Breast epithelium (tissue), 4 donors: ENCODE data around the gene CNTNAP2. TPM values are rescaled to one million over a fixed set of nuclear protein-coding genes. Genes with fewer than 3 reads are reported as not detected.

ENCODE experiments used
- DNase-seq, 2 donors: peaks; one replicate each; pipeline ENCODE4 v3.0.0-alpha.2; 2019; ENCODE audit warnings: low spot score in 2 of 2
- H3K27ac ChIP-seq, 2 donors: fragments of 200-600 bp; sonication (generic) in 1 of 2; one replicate each; pipeline ENCODE4 v1.5.1; 2016 to 2019; ENCODE audit warnings: mild to moderate bottlenecking in 1 of 2
- H3K27me3 ChIP-seq, 2 donors: fragments of 200-600 bp; sonication (generic) in 1 of 2; one replicate each; pipeline versions ENCODE4 v1.5.1 to v1.6.0; 2017 to 2019; ENCODE audit warnings: control low read depth in 1 of 2, mild to moderate bottlenecking in 1 of 2
- H3K36me3 ChIP-seq: fragments of 200-600 bp; one replicate; pipeline ENCODE4 v1.5.1; 2019
- H3K4me1 ChIP-seq, 2 donors: fragments of 200-600 bp; sonication (generic); one replicate each; pipeline ENCODE4 v1.5.1; 2016 to 2019; ENCODE audit warnings: control low read depth in 1 of 2
- H3K4me3 ChIP-seq, 3 donors: fragments of 200-600 bp; sonication (generic); 1 replicate in 2 of 3; 2 replicates in 1 of 3; pipeline ENCODE4 v1.5.1; 2016 to 2019; ENCODE audit warnings: mild to moderate bottlenecking in 3 of 3, moderate library complexity in 2 of 3
- H3K9me3 ChIP-seq, 2 donors: fragments of 200-600 bp; sonication (generic) in 1 of 2; one replicate each; pipeline ENCODE4 v1.5.1; 2016 to 2019; ENCODE audit warnings: control low read depth in 1 of 2
- POLR2A ChIP-seq: fragments of 450-650 bp; IDR thresholded peaks from one replicate; pipeline ENCODE4 v1.6.1; 2016; ENCODE audit warnings: antibody characterized with exemption, mild to moderate bottlenecking, moderate library complexity
- POLR2AphosphoS5 ChIP-seq, 3 donors: sonication (generic); formaldehyde crosslinking; IDR thresholded peaks; one replicate each; pipeline ENCODE4 v1.6.1; 2017; ENCODE audit warnings: antibody characterized with exemption in 3 of 3
- intact Hi-C: fragments of 100-400 bp; cut with DNase I; formaldehyde crosslinking; loops from one replicate; pipeline ENCODE4 v1.15.1; 2023; ENCODE audit warnings: low total_unique reads
- total RNA-seq, 3 donors: library from RNA; depleted of rRNA; stranded (reverse); fragments of >200 nt; gene quantifications; one replicate each; pipeline ENCODE4 v1.1.0, GENCODE V29; 2016
- TF ChIP-seq, protein P1 (sequence below), 3 donors: fragments of 450-650 bp; IDR thresholded peaks; one replicate each; pipeline ENCODE4 v1.5.1; 2016 to 2017; ENCODE audit warnings: antibody characterized with exemption in 3 of 3, mild to moderate bottlenecking in 3 of 3, moderate library complexity in 3 of 3

Gene CNTNAP2
- total RNA-seq, 3 donors from 2014 or later = 0.29 to 0.66 TPM; not detected in 1

DNA sequence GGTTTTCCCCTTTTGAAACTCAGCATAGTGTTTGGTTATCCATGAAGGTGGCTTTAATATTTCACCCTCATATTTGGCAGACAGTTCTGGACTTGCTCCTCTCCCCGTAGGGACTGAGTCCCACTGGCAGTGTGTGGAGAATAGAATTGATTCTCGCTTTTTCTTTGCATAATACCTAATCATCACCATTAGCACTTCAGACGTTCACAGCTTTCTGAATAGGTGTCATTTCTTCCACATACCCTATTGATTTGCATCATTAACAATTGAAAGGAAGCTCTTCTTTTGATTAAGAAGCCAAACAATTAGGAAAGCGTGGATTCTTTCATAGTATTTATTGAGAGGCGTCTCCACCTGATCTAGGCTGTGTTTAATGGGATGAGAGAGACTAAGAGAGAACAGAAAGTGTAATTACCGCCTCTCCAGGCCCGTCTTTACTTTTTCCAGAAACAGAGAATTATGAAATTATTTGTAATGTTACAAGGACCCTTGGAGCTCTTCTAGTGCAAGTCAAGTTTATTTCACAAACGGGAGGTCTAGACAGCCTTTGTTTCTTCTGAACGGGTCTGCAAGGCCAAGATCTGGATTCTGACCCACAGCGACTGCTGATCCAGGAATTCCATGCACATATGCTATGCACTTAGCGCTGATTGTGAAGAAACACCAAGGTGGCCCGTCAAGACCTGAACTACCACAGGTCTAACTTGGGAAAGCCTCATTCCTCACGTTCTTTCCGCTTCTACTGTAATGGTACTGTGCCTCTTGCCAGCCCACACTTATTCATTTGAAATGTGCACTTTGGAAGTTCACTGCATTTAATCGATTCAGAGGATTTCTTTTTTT lies 2224.1 kb downstream of the CNTNAP2 start:
- no peak overlapping the region for H3K4me3 ChIP-seq
- no peak for DNase-seq
- TF ChIP-seq POLR2A (no peak), POLR2AphosphoS5 (IDR thresholded peaks at IDR 0.05) (no peak)
- TF ChIP-seq, protein P1, sequence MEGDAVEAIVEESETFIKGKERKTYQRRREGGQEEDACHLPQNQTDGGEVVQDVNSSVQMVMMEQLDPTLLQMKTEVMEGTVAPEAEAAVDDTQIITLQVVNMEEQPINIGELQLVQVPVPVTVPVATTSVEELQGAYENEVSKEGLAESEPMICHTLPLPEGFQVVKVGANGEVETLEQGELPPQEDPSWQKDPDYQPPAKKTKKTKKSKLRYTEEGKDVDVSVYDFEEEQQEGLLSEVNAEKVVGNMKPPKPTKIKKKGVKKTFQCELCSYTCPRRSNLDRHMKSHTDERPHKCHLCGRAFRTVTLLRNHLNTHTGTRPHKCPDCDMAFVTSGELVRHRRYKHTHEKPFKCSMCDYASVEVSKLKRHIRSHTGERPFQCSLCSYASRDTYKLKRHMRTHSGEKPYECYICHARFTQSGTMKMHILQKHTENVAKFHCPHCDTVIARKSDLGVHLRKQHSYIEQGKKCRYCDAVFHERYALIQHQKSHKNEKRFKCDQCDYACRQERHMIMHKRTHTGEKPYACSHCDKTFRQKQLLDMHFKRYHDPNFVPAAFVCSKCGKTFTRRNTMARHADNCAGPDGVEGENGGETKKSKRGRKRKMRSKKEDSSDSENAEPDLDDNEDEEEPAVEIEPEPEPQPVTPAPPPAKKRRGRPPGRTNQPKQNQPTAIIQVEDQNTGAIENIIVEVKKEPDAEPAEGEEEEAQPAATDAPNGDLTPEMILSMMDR (IDR thresholded peaks at IDR 0.05) = no peak
- intact Hi-C loops = loop anchor here (10.0 kb wide), 1 partner anchor 1846 kb away; no protein-coding TSS in a partner anchor
- no peaks in the 10 kb centered on the region for H3K36me3 ChIP-seq
- H3K27me3 ChIP-seq = peaks cover 2 to 30% of the 10 kb centered on the region in 2 donors
- no peak overlapping the region for H3K27ac ChIP-seq
- peaks cover 0 to 3% of the 10 kb centered on the region in 2 donors for H3K4me1 ChIP-seq
- H3K9me3 ChIP-seq = no peaks in the 10 kb centered on the region

DNA sequence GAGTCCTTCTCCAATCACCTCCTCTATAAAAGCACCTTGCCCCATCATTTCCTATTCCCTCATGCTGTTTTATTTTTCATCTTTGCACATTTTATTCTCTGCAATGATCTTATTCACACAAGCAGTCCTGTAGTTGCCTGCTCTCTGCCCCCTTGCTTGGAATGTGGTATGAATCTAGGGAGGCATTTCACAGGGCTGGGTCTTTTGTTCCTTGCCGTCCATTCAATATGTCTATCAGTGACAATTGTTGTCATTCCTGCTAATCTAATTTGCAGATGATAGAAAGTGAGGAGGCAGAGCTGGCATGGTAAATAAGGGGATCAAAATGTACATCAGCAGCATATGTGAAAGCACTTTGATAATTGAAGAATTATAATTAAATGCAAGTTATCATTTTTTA lies 2227.8 kb downstream of the CNTNAP2 start:
- no peak overlapping the region for H3K27ac ChIP-seq
- DNase-seq = no peak
- H3K36me3 ChIP-seq = no peaks in the 10 kb centered on the region
- intact Hi-C loops = loop anchor here (10.0 kb wide), 1 partner anchor 1850 kb away; no protein-coding TSS in a partner anchor
- no peak overlapping the region for H3K4me3 ChIP-seq
- H3K9me3 ChIP-seq = no peaks in the 10 kb centered on the region
- H3K4me1 ChIP-seq = no peaks in the 10 kb centered on the region
- H3K27me3 ChIP-seq = peaks cover 2 to 3% of the 10 kb centered on the region in 2 donors
- TF ChIP-seq, protein P1 (IDR thresholded peaks at IDR 0.05) = no peak
- no peak for TF ChIP-seq POLR2AphosphoS5 (IDR thresholded peaks at IDR 0.05)

DNA sequence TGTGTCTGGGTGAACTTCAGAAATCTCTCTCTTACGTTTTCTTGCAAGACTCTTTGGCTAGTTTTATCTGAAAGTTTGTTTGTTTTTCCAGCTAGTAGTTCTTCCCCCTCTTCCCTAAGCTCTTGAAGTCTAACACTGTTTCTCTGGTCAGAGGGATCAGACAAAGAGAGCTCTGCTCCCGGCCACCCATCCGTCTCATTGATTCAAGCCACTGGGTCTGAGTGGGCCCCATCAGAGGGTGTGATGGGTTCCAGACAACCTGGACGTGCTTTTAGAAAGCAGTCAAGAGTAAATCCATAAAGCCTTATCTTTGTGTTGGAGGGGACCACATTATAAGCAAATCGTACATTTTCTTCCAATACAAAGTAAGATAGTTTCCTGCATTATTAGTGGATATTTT lies 2231.4 kb downstream of the CNTNAP2 start:
- DNase-seq = no peak
- Histone ChIP-seq H3K36me3 (no peaks in the 10 kb centered on the region), H3K4me3 (no peak overlapping the region), H3K27me3 (no peaks in the 10 kb centered on the region), H3K4me1 (no peaks in the 10 kb centered on the region), H3K9me3 (no peaks in the 10 kb centered on the region), H3K27ac (no peak overlapping the region)
- no peak for TF ChIP-seq POLR2A
- TF ChIP-seq POLR2AphosphoS5 (IDR thresholded peaks at IDR 0.05) = no peak
- TF ChIP-seq, protein P1 (IDR thresholded peaks at IDR 0.05) = no peak
- intact Hi-C loops = loop anchor here (10.0 kb wide), 1 partner anchor 1853 kb away; no protein-coding TSS in a partner anchor

DNA sequence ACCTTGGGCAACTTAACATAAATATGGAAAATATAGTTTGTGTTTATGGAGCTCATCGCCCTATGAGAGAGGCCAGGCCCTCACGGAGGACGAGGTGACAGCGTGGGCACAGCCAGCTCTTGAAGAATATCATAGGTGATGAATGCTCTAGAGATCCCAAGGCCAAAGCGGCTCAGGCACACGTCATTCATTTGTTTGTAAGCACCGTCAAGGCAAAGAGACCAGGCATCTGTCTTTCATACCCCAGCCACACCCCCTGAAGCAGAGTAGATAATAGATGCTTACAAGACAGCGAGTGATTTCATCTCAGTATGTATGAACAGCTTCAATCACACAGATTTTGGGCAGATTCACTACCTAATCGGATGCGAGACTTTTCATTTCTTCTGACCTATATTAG lies 2231.9 kb downstream of the CNTNAP2 start:
- intact Hi-C loops = loop anchor here (10.0 kb wide), 1 partner anchor 1854 kb away; no protein-coding TSS in a partner anchor
- Histone ChIP-seq H3K9me3 (no peaks in the 10 kb centered on the region), H3K36me3 (no peaks in the 10 kb centered on the region), H3K27ac (no peak overlapping the region), H3K4me1 (no peaks in the 10 kb centered on the region), H3K27me3 (no peaks in the 10 kb centered on the region), H3K4me3 (no peak overlapping the region)
- TF ChIP-seq, protein P1 (IDR thresholded peaks at IDR 0.05) = no peak
- no peak for TF ChIP-seq POLR2AphosphoS5 (IDR thresholded peaks at IDR 0.05)
- TF ChIP-seq POLR2A = no peak
- DNase-seq = no peak

DNA sequence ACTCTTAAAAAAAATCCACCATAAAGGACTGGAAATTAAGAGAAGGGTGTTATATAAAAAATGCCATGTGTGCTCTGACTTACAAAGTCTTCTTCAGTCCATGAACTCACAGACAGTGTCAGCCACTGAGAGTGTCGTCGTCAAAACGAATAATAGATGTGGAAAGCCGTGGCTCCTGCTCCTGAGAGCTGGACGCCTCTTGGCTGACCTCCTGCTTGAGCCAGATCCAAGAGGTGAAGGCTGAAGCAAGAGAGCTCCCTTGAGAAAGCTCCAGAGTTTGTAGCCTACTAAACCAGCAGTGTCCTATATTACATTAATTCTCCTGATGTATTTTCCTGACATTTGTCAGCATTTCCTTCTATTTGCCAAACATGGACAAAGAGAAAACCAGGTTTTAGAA lies 2239.7 kb downstream of the CNTNAP2 start:
- no peaks in the 10 kb centered on the region for H3K36me3 ChIP-seq
- DNase-seq = no peak
- no peaks in the 10 kb centered on the region for H3K9me3 ChIP-seq
- intact Hi-C loops = no loop called here
- H3K27me3 ChIP-seq = no peaks in the 10 kb centered on the region
- H3K27ac ChIP-seq = no peak overlapping the region
- no peak overlapping the region for H3K4me3 ChIP-seq
- TF ChIP-seq, protein P1 (IDR thresholded peaks at IDR 0.05) = no peak
- TF ChIP-seq POLR2AphosphoS5 (IDR thresholded peaks at IDR 0.05) (no peak), POLR2A (no peak)
- H3K4me1 ChIP-seq = no peaks in the 10 kb centered on the region
